Mesenchymal stem cell (in vitro differentiated cells and primary cell): ENCODE results near the gene ASCL5.

Experiments used
- DNase-seq: peaks from one replicate; pipeline ENCODE4 v3.0.0-alpha.2; 2013
- H2AFZ ChIP-seq: one replicate; pipeline ENCODE4 v1.6.1; 2013; ENCODE audit warnings: low read depth, mild to moderate bottlenecking, control low read depth, inconsistent platforms, low read length, moderate library complexity
- H2AK5ac ChIP-seq: 2 replicates; pipeline ENCODE4 v1.6.1; 2013; ENCODE audit warnings: low read length, moderate library complexity, mild to moderate bottlenecking, inconsistent platforms; ENCODE audit not compliant: severe bottlenecking
- H2BK120ac ChIP-seq: one replicate; pipeline ENCODE4 v1.6.1; 2013; ENCODE audit warnings: low read depth, mild to moderate bottlenecking, inconsistent platforms, low read length, moderate library complexity
- H2BK12ac ChIP-seq, 2 experiments: one replicate each; pipeline ENCODE4 v1.6.1; 2013; ENCODE audit warnings: inconsistent platforms in 2 of 2, low read length in 2 of 2, mild to moderate bottlenecking in 2 of 2, moderate library complexity in 2 of 2, control low read depth in 1 of 2
- H2BK15ac ChIP-seq: one replicate; pipeline ENCODE4 v1.6.1; 2013; ENCODE audit warnings: mild to moderate bottlenecking, low read depth, inconsistent platforms; ENCODE audit not compliant: poor library complexity, severe bottlenecking
- H2BK5ac ChIP-seq: 2 replicates; pipeline ENCODE4 v1.6.1; 2013; ENCODE audit warnings: low read depth, mild to moderate bottlenecking, low read length, control low read depth, inconsistent platforms; ENCODE audit not compliant: poor library complexity, severe bottlenecking
- H3K14ac ChIP-seq, 2 experiments: one replicate each; pipeline ENCODE4 v1.6.1; 2013; ENCODE audit warnings: inconsistent platforms in 2 of 2, low read length in 2 of 2, control low read depth in 1 of 2, mild to moderate bottlenecking in 1 of 2, moderate library complexity in 1 of 2
- H3K18ac ChIP-seq, 2 experiments: one replicate each; pipeline ENCODE4 v1.6.1; 2013; ENCODE audit warnings: inconsistent platforms in 2 of 2, low read length in 2 of 2, control low read depth in 1 of 2, low read depth in 1 of 2, mild to moderate bottlenecking in 1 of 2
- H3K23ac ChIP-seq, 2 experiments: one replicate each; pipeline ENCODE4 v1.6.1; 2013; ENCODE audit warnings: inconsistent platforms in 2 of 2, low read length in 2 of 2, mild to moderate bottlenecking in 2 of 2, moderate library complexity in 2 of 2, control low read depth in 1 of 2
- H3K27ac ChIP-seq: 2 replicates; pipeline ENCODE4 v1.5.1; 2013; ENCODE audit warnings: mild to moderate bottlenecking, moderate library complexity, low read length, control low read depth, inconsistent platforms; ENCODE audit not compliant: poor library complexity, severe bottlenecking
- H3K27me3 ChIP-seq, 2 experiments: 2 replicates each; pipeline versions ENCODE4 v1.6.1 to v1.7.0; 2013; ENCODE audit warnings: low read length in 2 of 2, mild to moderate bottlenecking in 2 of 2, moderate library complexity in 2 of 2, control low read depth in 1 of 2, inconsistent platforms in 1 of 2; ENCODE audit not compliant: control insufficient read depth in 1 of 2, insufficient read depth in 1 of 2
- H3K36me3 ChIP-seq, 2 experiments: 2 replicates each; pipeline versions ENCODE4 v1.6.1 to v1.7.0; 2013; ENCODE audit warnings: low read length in 2 of 2, control low read depth in 1 of 2, inconsistent platforms in 1 of 2, low read depth in 1 of 2, mild to moderate bottlenecking in 1 of 2; ENCODE audit not compliant: insufficient read depth in 2 of 2, control insufficient read depth in 1 of 2
- H3K4ac ChIP-seq, 2 experiments: one replicate each; pipeline ENCODE4 v1.6.1; 2013; ENCODE audit warnings: inconsistent platforms in 2 of 2, low read length in 2 of 2, mild to moderate bottlenecking in 2 of 2, moderate library complexity in 2 of 2, control low read depth in 1 of 2, low read depth in 1 of 2
- H3K4me1 ChIP-seq: 2 replicates; pipeline ENCODE4 v1.6.1; 2013; ENCODE audit warnings: low read depth, low read length, control low read depth; ENCODE audit not compliant: control insufficient read depth, insufficient read depth
- H3K4me2 ChIP-seq: 2 replicates; pipeline ENCODE4 v1.6.1; 2013; ENCODE audit warnings: low read length, mild to moderate bottlenecking, inconsistent platforms; ENCODE audit not compliant: poor library complexity, severe bottlenecking
- H3K4me3 ChIP-seq, 2 experiments: 2 replicates each; pipeline versions ENCODE4 v1.5.1 to v1.7.0; 2013; ENCODE audit warnings: low read length in 2 of 2, mild to moderate bottlenecking in 2 of 2, control low read depth in 1 of 2, low read depth in 1 of 2; ENCODE audit not compliant: insufficient read depth in 1 of 2
- H3K79me1 ChIP-seq: replicated peaks from 2 replicates; pipeline ENCODE4 v1.6.1; 2013; ENCODE audit warnings: mild to moderate bottlenecking, control low read depth, low read length, inconsistent platforms; ENCODE audit not compliant: poor library complexity, severe bottlenecking
- H3K9ac ChIP-seq: 2 replicates; pipeline ENCODE4 v1.7.0; 2013; ENCODE audit warnings: mild to moderate bottlenecking, low read length, moderate library complexity
- H3K9me3 ChIP-seq: 2 replicates; pipeline ENCODE4 v1.7.0; 2013; ENCODE audit warnings: mild to moderate bottlenecking, low read length; ENCODE audit not compliant: control insufficient read depth
- H4K8ac ChIP-seq: one replicate; pipeline ENCODE4 v1.6.1; 2013; ENCODE audit warnings: inconsistent platforms, mild to moderate bottlenecking, low read length, moderate library complexity
- H4K91ac ChIP-seq: one replicate; pipeline ENCODE4 v1.6.1; 2013; ENCODE audit warnings: mild to moderate bottlenecking, low read length, inconsistent platforms
- WGBS: methylation state at CpG from one replicate; pipeline ENCODE4 v1.1.7; 2013; ENCODE audit warnings: mixed read lengths; 5-methylcytosine and 5-hydroxymethylcytosine counted together

Gene ASCL5

DNA sequence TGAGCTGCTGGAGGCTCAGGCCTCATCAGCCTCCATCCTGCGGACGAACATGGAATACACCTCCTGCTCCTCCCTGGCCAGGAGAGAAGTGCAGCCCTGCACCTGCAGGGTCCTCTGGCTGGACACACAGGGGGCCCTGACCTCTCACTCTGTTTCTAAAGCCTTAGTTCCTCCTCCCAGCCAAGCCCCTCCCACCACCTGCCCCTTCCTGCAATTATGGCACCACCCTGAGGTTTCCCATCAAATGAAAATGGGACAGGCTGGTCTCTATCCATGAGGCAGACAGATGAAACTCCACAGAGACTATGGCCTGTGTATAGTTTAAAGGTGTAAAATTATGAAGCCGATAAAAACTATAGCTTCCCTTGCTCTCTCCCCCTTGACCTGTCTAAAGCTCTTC, 57.3 kb downstream of the ASCL5 start:
- H2BK120ac ChIP-seq, result no peak overlapping the region
- H3K79me1 ChIP-seq, result no peaks in the 10 kb centered on the region
- H3K23ac ChIP-seq, result no peak overlapping the region
- no peak overlapping the region for H3K4me3 ChIP-seq
- H2AFZ ChIP-seq, result no peak overlapping the region
- no peak for DNase-seq
- H3K9me3 ChIP-seq, result no peaks in the 10 kb centered on the region
- H4K8ac ChIP-seq, result no peak overlapping the region
- no peak overlapping the region for H2AK5ac ChIP-seq
- H3K4me2 ChIP-seq, result no peak overlapping the region
- H3K18ac ChIP-seq, result no peak overlapping the region
- no peak overlapping the region for H3K9ac ChIP-seq
- WGBS, result 92% methylated on average over 2 of the region's 3 CpGs
- peaks cover 2% of the 10 kb centered on the region for H3K4me1 ChIP-seq
- H3K36me3 ChIP-seq, result no peaks in the 10 kb centered on the region
- H3K27me3 ChIP-seq, result peaks cover 73 to 74% of the 10 kb centered on the region in 2 experiments
- H3K14ac ChIP-seq, result no peak overlapping the region
- H2BK12ac ChIP-seq, result no peak overlapping the region
- H3K4ac ChIP-seq, result no peak overlapping the region
- no peak overlapping the region for H3K27ac ChIP-seq
- H2BK5ac ChIP-seq, result no peak overlapping the region
- no peak overlapping the region for H2BK15ac ChIP-seq
- H4K91ac ChIP-seq, result no peak overlapping the region

GRCh38 chr1:201068976-201069375, 58.0 kb downstream of the ASCL5 start:
- H3K14ac ChIP-seq, result peak overlapping the region in 1 of 2 experiments; percentile 12
- H2BK120ac ChIP-seq, result no peak overlapping the region
- H3K18ac ChIP-seq, result no peak overlapping the region

DNA sequence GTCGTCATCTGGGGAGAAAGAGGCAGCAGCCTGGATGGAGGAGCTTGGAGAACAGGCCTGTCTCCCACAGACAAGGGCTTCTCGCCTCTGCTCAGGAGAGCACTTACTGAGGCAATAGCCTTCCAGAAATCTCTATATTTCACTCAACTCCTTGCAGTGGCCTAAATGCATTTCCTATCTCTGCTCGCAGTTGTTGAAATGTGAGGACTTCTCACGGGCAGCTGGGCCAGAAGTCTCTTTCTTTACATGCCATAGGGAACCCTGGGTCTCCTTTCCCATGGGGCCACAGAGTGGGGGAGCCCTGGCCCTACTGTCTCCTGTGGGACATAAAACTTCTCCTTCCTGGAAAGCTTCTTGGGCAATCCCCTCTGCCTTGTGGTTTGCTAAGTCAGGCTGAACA, 60.0 kb downstream of the ASCL5 start:
- H3K4ac ChIP-seq, result no peak overlapping the region
- no peak overlapping the region for H3K27ac ChIP-seq
- H2AFZ ChIP-seq, result no peak overlapping the region
- H4K8ac ChIP-seq, result no peak overlapping the region
- H3K23ac ChIP-seq, result no peak overlapping the region
- H4K91ac ChIP-seq, result no peak overlapping the region
- no peak overlapping the region for H2BK5ac ChIP-seq
- peaks cover 5% of the 10 kb centered on the region for H3K4me1 ChIP-seq
- H3K27me3 ChIP-seq, result peaks cover 70 to 86% of the 10 kb centered on the region in 2 experiments
- DNase-seq, result no peak
- H3K36me3 ChIP-seq, result no peaks in the 10 kb centered on the region
- H3K9me3 ChIP-seq, result no peaks in the 10 kb centered on the region
- H3K14ac ChIP-seq, result no peak overlapping the region
- no peak overlapping the region for H3K4me2 ChIP-seq
- WGBS, result 82% methylated on average over 4 of the region's 4 CpGs
- H2AK5ac ChIP-seq, result no peak overlapping the region
- no peak overlapping the region for H2BK12ac ChIP-seq
- no peak overlapping the region for H3K18ac ChIP-seq
- no peaks in the 10 kb centered on the region for H3K79me1 ChIP-seq
- no peak overlapping the region for H3K4me3 ChIP-seq
- H2BK120ac ChIP-seq, result no peak overlapping the region
- no peak overlapping the region for H3K9ac ChIP-seq
- no peak overlapping the region for H2BK15ac ChIP-seq

More at GRCh38 chr1:201068976-201069375, 58.0 kb downstream of the ASCL5 start:
- Histone ChIP-seq H2BK12ac (no peak overlapping the region), H3K9me3 (no peaks in the 10 kb centered on the region), H2AK5ac (no peak overlapping the region), H3K79me1 (no peaks in the 10 kb centered on the region), H3K4ac (no peak overlapping the region), H2BK5ac (no peak overlapping the region), H3K4me1 (peaks cover 2% of the 10 kb centered on the region), H2BK15ac (no peak overlapping the region), H4K8ac (no peak overlapping the region), H3K4me2 (no peak overlapping the region), H2AFZ (no peak overlapping the region), H3K23ac (no peak overlapping the region), H3K4me3 (no peak overlapping the region), H3K27ac (no peak overlapping the region), H3K36me3 (no peaks in the 10 kb centered on the region), H4K91ac (no peak overlapping the region), H3K9ac (no peak overlapping the region), H3K27me3 (peaks cover 78 to 80% of the 10 kb centered on the region in 2 experiments)
- DNase-seq, result no peak
- WGBS, result 62% methylated on average over 4 of the region's 4 CpGs

GRCh38 chr1:201065686-201066085, 61.3 kb downstream of the ASCL5 start:
- WGBS, result 92% methylated on average over 10 of the region's 10 CpGs
- H2BK15ac ChIP-seq, result no peak overlapping the region
- no peak overlapping the region for H3K4ac ChIP-seq
- H2BK12ac ChIP-seq, result no peak overlapping the region
- no peak overlapping the region for H2AK5ac ChIP-seq
- no peaks in the 10 kb centered on the region for H3K9me3 ChIP-seq
- H2BK120ac ChIP-seq, result no peak overlapping the region
- no peak overlapping the region for H3K27ac ChIP-seq
- H3K4me2 ChIP-seq, result no peak overlapping the region
- no peak overlapping the region for H4K8ac ChIP-seq
- H3K9ac ChIP-seq, result no peak overlapping the region
- H3K23ac ChIP-seq, result no peak overlapping the region
- H3K36me3 ChIP-seq, result no peaks in the 10 kb centered on the region
- H2AFZ ChIP-seq, result no peak overlapping the region
- no peaks in the 10 kb centered on the region for H3K79me1 ChIP-seq
- H3K14ac ChIP-seq, result no peak overlapping the region
- no peak for DNase-seq
- H3K18ac ChIP-seq, result no peak overlapping the region
- peaks cover 67 to 86% of the 10 kb centered on the region in 2 experiments for H3K27me3 ChIP-seq
- H4K91ac ChIP-seq, result no peak overlapping the region
- peaks cover 5% of the 10 kb centered on the region for H3K4me1 ChIP-seq
- peak overlapping the region in 1 of 2 experiments; percentile 12 for H3K4me3 ChIP-seq
- H2BK5ac ChIP-seq, result no peak overlapping the region
